Mucosa of descending colon (tissue), 3 donors: ENCODE results near the gene COX7B2. TPM values are rescaled to one million over a fixed set of nuclear protein-coding genes. Genes with fewer than 3 reads are reported as not detected.

ENCODE experiments used
- ATAC-seq: fragments of 200-7000 bp; cut with Tn5 transposase; one replicate; pipeline ENCODE4 v1.9.1; 2020; ENCODE audit warnings: mild to moderate bottlenecking, moderate library complexity
- DNase-seq, 3 donors: peaks; one replicate each; pipeline ENCODE4 v3.0.0-alpha.2; 2020
- H3K36me3 ChIP-seq: fragments of 200-600 bp; one replicate; pipeline ENCODE4 v1.8.0; 2021; ENCODE audit warnings: low read depth, mild to moderate bottlenecking
- H3K4me1 ChIP-seq: fragments of 200-600 bp; one replicate; pipeline ENCODE4 v1.8.0; 2021; ENCODE audit warnings: low read depth, mild to moderate bottlenecking
- H3K4me3 ChIP-seq: fragments of 200-600 bp; one replicate; pipeline ENCODE4 v1.8.0; 2021; ENCODE audit warnings: mild to moderate bottlenecking
- H3K9me3 ChIP-seq: fragments of 200-600 bp; one replicate; pipeline ENCODE4 v1.8.0; 2021; ENCODE audit warnings: mild to moderate bottlenecking
- intact Hi-C, 2 donors: fragments of 100-400 bp; cut with DNase I in 1 of 2; cut with micrococcal nuclease in 1 of 2; formaldehyde crosslinking; loops; one replicate each; pipeline versions ENCODE4 v1.11.0 to v1.11.1; 2022; cut with DNase I, micrococcal nuclease
- total RNA-seq, 3 donors: library from RNA; stranded (reverse); fragmentation: NEBNext Ultra II Directional in 2 of 3; extraction: Animal tissue kit (Norgen Biotek cat#: 25700) in 2 of 3; gene quantifications; one replicate each; pipeline versions ENCODE4 v1.2.1 to v1.2.4, GENCODE V29; 2021 to 2023
- TF ChIP-seq, protein P1 (sequence below): fragments of 200-600 bp; IDR thresholded peaks from one replicate; pipeline ENCODE4 v1.8.0; 2022; ENCODE audit warnings: antibody characterized with exemption, mild to moderate bottlenecking
- donor health status: DM: no; HTN: no; CAD: no; lungs with moderate emphysema.
- donor health status: DM: no; HTN: no; CAD: no.
- donor health status: DM: no; HTN: yes; CAD: no.

COX7B2 gene
- total RNA-seq, 3 donors from 2014 or later, result not detected

DNA sequence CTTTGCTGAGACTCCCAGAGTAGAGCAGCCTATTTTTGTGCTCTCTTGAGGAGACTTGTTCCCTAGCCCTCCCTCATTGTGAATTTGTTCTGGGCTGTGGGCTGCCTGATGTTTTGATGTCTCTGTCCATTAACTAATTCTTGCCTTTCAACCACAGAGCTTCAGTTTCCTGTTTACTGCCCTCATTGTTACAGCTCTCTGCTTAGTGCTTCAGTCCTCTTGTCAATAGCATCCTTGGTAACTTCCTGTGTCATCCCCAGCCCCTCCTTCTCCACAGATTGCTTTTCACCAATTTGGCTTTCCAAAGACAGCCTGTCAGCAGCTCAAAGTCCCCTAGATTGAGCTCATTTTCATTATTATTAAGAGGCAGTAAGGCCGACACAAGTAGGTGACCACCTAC lies 69.9 kb downstream of the COX7B2 start:
- TF ChIP-seq, protein P1, sequence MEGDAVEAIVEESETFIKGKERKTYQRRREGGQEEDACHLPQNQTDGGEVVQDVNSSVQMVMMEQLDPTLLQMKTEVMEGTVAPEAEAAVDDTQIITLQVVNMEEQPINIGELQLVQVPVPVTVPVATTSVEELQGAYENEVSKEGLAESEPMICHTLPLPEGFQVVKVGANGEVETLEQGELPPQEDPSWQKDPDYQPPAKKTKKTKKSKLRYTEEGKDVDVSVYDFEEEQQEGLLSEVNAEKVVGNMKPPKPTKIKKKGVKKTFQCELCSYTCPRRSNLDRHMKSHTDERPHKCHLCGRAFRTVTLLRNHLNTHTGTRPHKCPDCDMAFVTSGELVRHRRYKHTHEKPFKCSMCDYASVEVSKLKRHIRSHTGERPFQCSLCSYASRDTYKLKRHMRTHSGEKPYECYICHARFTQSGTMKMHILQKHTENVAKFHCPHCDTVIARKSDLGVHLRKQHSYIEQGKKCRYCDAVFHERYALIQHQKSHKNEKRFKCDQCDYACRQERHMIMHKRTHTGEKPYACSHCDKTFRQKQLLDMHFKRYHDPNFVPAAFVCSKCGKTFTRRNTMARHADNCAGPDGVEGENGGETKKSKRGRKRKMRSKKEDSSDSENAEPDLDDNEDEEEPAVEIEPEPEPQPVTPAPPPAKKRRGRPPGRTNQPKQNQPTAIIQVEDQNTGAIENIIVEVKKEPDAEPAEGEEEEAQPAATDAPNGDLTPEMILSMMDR, result no peak
- ATAC-seq (no peak), DNase-seq (no peak)
- Histone ChIP-seq H3K4me1 (no peaks in the 10 kb centered on the region), H3K4me3 (no peak overlapping the region), H3K36me3 (no peaks in the 10 kb centered on the region), H3K9me3 (no peaks in the 10 kb centered on the region)
- intact Hi-C loops, result no loop called here

DNA sequence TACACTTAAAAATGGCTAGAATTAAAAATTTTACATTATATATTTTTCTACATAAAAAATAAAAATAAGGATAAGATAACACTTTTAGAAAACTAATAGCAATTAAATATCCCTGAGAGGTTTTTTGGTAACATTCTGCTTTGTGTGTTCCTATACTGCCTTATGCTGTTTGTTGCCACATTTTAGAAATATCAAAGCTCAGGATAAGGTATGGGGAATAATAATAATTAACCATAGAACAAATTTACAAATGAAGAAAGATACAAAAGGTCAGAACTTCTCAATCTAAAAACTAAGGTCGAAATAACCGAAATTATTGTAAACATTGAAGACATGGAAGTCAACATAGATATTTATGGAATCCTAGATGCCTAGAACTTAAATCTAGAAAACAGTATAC lies 71.4 kb downstream of the COX7B2 start:
- ATAC-seq, result no peak
- H3K9me3 ChIP-seq, result no peaks in the 10 kb centered on the region
- intact Hi-C loops, result no loop called here

DNA sequence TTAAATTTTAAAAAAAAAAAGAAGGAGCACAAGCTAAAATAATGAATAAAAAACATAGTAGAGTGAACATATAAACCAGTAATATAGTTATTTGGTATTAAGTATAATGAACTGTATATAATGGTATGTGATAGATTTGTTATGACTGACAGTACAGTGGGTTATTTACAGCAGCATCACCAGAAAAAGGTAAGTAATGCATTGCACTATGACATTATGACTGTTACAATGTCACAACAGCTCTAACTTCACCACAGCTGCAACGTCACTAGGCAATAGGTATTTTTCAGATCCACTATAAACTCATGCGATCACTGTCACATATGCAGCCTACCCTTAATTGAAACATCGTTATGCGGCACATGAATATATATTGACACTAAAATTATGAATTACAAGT lies 72.5 kb downstream of the COX7B2 start:
- H3K4me3 ChIP-seq, result no peak overlapping the region
- H3K9me3 ChIP-seq, result no peaks in the 10 kb centered on the region
- TF ChIP-seq, protein P1, result no peak
- ATAC-seq (no peak), DNase-seq (no peak)
- intact Hi-C loops, result no loop called here
- H3K36me3 ChIP-seq, result no peaks in the 10 kb centered on the region
- H3K4me1 ChIP-seq, result no peaks in the 10 kb centered on the region

More for the DNA sequence above, 71.4 kb downstream of the COX7B2 start:
- no peak for DNase-seq
- TF ChIP-seq, protein P1, result no peak
- H3K4me1 ChIP-seq, result no peaks in the 10 kb centered on the region
- no peaks in the 10 kb centered on the region for H3K36me3 ChIP-seq
- H3K4me3 ChIP-seq, result no peak overlapping the region

DNA sequence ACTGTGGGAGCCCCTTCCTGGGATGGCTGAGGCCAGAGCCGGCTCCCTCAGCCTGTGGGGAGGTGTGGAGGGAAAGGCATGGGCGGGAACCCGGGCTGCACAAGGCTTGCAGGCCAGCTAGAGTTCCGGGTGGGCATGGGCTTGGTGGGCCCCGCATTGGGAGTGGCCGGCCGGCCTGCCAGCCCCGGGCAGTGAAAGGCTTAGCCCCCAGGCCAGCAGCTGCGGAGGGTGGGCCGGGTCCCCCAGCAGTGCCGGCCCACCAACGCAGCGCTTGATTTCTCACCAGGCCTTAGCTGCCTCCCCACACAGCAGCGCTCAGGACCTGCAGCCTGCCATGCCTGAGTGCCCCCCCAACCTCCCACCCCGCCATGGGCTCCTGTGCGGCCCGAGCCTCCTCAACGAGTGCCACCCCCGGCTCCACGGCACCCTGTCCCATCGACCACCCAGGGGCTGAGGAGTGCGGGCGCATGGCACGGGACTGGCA lies 78.0 kb downstream of the COX7B2 start:
- H3K4me1 ChIP-seq, result no peaks in the 10 kb centered on the region
- H3K9me3 ChIP-seq, result no peaks in the 10 kb centered on the region
- TF ChIP-seq, protein P1, result no peak
- intact Hi-C loops, result no loop called here
- H3K36me3 ChIP-seq, result no peaks in the 10 kb centered on the region
- no peak overlapping the region for H3K4me3 ChIP-seq
- DNase-seq (no peak), ATAC-seq (no peak)

DNA sequence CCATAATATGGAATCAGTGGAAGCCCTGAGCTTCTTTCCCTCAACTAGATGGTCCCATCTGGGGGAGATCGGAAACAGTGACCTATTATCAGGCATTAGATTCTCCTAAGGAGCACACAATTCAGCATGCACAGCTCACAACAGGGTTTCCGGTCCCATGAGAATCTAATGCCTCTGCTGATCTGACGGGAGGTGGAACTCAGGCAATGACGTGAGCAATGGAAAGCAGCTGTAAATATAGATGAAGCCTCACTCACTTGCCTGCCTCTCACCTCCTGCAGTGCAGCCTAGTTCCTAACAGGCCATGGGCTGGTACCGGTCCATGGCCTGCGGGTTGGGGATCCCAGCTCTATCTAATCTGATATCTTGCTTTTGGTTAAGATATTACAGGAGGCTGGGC lies 88.9 kb downstream of the COX7B2 start:
- H3K36me3 ChIP-seq, result no peaks in the 10 kb centered on the region
- no peak for ATAC-seq
- no peak for DNase-seq
- intact Hi-C loops, result no loop called here
- no peaks in the 10 kb centered on the region for H3K4me1 ChIP-seq
- no peaks in the 10 kb centered on the region for H3K9me3 ChIP-seq
- H3K4me3 ChIP-seq, result no peak overlapping the region
- TF ChIP-seq, protein P1, result no peak

DNA sequence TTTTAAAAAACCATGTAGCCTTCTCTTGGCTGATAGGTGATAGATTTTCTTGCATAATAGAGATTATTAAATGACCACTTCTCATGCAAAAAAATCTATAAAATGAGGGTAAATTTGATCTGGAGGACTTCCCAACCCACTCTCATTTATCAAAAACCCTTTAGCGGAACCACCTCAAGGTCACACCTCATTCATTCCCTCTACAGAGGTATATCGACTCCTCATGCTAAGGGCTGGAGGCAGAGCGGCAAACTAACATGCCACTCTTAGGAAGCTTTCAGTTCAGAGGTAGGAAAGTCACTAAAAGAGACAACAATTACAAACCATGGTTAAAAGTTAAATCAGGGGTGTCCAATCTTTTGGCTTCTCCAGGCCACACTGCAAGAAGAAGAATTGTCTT lies 90.0 kb downstream of the COX7B2 start:
- DNase-seq (no peak), ATAC-seq (no peak)
- Histone ChIP-seq H3K9me3 (no peaks in the 10 kb centered on the region), H3K4me1 (no peaks in the 10 kb centered on the region), H3K36me3 (no peaks in the 10 kb centered on the region), H3K4me3 (no peak overlapping the region)
- intact Hi-C loops, result no loop called here
- TF ChIP-seq, protein P1, result no peak
